GM23248 (cell line): Measurements from ENCODE around the gene MR1.

Experiments used
- EZH2 ChIP-seq: fragments of 200-600 bp; sonication (generic); IDR thresholded peaks from 2 replicates; pipeline ENCODE4 v1.6.1; 2018; ENCODE audit warnings: antibody characterized with exemption, mild to moderate bottlenecking; ENCODE audit not compliant: insufficient read depth, poor library complexity, severe bottlenecking
- EZH2phosphoT487 ChIP-seq: fragments of 200-600 bp; sonication (generic); IDR thresholded peaks from 2 replicates; pipeline ENCODE4 v1.6.1; 2018; ENCODE audit warnings: antibody characterized with exemption, moderate library complexity, mild to moderate bottlenecking, low read depth; ENCODE audit not compliant: insufficient read depth

- TF ChIP-seq EZH2: no peak
- no peak for TF ChIP-seq EZH2phosphoT487
Observed at GRCh38 chr1:181076852-181077251, 43.1 kb downstream of the MR1 start.
